Left lobe of liver (tissue), 2 donors: ENCODE results near the gene RXFP2. TPM values are rescaled to one million over a fixed set of nuclear protein-coding genes. Genes with fewer than 3 reads are reported as not detected.

Source experiments
- ATAC-seq: fragments of 200-7000 bp; cut with Tn5 transposase; one replicate; pipeline ENCODE4 v1.9.1; 2020; ENCODE audit warnings: mild to moderate bottlenecking, moderate library complexity
- DNase-seq: peaks from one replicate; pipeline ENCODE4 v3.0.0-alpha.2; 2020; ENCODE audit warnings: low spot score
- total RNA-seq: library from RNA; stranded (reverse); gene quantifications from one replicate; pipeline ENCODE4 v1.2.1, GENCODE V29; 2021
- donor health status: DM: no; HTN: no; CAD: no; lungs with moderate emphysema.
- donor health status: DM: no; HTN: yes; CAD: no.

RXFP2 gene, protein sequence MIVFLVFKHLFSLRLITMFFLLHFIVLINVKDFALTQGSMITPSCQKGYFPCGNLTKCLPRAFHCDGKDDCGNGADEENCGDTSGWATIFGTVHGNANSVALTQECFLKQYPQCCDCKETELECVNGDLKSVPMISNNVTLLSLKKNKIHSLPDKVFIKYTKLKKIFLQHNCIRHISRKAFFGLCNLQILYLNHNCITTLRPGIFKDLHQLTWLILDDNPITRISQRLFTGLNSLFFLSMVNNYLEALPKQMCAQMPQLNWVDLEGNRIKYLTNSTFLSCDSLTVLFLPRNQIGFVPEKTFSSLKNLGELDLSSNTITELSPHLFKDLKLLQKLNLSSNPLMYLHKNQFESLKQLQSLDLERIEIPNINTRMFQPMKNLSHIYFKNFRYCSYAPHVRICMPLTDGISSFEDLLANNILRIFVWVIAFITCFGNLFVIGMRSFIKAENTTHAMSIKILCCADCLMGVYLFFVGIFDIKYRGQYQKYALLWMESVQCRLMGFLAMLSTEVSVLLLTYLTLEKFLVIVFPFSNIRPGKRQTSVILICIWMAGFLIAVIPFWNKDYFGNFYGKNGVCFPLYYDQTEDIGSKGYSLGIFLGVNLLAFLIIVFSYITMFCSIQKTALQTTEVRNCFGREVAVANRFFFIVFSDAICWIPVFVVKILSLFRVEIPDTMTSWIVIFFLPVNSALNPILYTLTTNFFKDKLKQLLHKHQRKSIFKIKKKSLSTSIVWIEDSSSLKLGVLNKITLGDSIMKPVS
- total RNA-seq: not detected

DNA sequence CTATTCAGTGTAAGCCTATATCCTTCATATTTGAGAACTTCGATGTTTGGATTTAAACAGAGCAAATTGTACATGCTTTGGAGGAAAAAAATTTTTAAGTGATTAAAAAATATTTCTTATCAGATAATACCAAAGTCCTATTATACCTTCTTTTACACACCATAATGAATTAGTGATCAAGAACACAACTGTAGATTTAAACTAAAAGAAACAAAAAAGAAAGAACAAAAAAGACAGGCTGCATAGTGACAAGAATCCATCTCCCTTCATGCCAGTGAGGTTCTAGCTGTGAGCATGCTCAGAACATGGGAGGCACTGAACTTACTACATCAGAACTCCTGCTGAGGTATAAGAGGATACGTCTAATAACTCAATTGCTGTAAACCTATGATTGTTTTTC is at the start of gene RXFP2:
RXFP2 (plus strand) TSS at position 301 of the 400 bp plus-strand sequence; CDS start at position 388, 87 bp downstream.
- DNase-seq: no peak
- ATAC-seq: no peak

DNA sequence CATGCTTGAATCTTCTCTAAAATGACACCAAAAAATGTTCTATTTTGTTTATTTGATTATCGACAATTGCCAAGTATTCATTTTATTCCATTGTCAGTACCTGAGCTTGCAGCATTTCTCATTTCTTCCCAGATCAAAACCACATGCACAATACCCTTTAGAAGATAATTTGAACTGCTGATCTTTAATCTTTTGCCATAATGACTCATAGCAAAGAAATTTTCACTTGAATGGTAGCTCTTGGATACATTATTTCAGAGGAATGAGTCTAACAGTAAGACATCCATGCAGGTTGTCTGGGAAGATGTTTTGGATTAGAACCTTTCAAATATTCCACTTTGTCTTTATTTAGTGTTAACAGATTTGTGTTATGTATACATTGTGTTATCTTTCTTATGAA is 42.0 kb upstream of the RXFP2 start:
- DNase-seq: no peak
- no peak for ATAC-seq

DNA sequence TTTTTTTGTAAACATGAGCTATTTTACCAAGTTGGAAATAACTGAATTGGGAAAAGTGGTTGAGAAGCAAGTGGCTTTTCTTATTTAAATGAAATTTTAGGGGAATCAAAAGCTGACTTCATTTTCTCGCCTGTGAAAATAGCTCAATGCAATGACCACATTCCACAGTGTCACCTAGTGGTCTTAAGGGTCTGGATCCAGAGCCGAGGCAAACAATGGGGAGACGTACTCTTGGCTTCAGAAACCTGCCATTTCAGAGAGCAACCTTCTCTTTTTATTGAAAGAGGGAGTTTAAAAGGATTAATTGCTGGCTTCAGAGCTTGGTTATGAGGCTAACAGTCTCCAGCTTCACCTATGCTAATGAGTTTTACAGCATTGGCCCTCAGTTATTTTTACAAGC is 39.7 kb upstream of the RXFP2 start:
- ATAC-seq: no peak
- DNase-seq: no peak

DNA sequence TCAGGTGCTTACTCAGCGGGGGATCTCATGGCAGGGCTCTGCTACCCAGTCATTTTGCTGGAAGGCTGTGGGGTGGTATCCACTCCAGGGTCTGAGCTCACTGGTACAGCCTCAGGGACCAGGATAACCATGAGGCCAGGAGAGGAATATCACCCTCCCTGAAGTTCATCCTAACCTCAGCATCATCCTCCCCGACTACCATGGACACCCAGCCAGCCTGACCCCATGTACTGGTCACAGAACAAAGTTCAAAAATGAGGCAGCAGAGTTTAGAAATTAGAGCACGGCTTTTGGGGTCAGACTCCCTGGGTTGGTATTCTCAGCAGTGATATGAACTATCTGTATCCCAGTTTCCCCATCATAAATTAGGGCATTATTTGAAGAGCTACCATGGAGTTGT is 35.5 kb upstream of the RXFP2 start:
- DNase-seq: peak; percentile 56
- ATAC-seq: peak; percentile 71

DNA sequence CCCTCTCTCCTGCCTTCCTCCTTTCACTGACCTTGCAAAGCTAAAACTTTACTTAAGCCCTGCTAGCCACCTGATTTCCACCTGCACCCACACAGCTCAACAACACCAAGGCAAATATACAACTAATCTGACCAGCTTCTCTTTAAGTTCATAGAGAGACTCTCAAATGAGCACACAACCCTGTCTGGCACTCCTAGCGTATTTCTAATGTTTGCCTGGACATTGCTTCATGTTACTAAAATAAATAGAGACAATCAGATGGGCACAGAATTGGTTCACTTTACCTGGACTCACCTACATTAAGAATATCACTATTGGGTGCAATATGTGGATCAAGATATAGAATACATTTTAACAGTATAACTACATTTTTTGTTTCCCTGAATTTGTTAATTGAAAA is 33.2 kb upstream of the RXFP2 start:
- peak; percentile 94 for ATAC-seq

DNA sequence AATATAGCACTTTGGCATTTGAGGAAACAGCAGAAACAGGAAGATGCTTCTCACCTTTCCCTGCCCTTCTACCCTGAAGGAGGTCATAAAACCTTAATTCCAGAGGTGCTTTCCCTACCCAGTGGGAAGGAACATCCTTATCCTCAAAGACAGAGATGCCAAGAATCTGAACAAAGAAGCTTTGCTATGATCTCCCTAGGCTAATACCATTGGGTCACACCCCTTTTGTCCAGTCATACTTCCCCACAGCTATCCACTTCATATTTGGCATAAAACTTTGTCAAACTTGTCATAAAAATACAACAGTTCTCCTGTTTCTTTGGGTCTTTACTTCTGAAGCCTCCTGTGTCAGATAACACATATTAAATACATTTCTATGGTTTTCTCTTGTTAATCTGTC is 21.7 kb upstream of the RXFP2 start:
- ATAC-seq (no peak), DNase-seq (no peak)

More for the DNA sequence above, 33.2 kb upstream of the RXFP2 start:
- DNase-seq: peak; percentile 52

DNA sequence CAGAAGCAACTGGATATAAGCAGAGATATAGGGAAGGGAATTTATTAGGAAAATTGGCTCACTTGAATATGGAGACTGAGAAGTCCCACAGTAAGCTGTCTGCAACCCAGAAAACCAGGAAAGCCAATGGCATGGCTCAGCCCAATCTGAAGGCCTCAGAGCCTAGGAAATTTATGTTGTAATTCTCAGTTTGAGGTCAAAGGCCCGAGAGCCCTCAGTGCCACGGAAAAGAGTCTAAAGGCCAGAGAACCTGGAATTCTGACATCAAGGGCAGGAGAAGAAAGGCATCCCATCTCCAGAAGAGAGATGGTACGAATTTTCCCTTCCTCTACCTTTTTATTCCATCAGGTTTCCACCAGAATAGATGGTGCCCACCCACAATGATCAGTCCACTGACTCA is 20.1 kb upstream of the RXFP2 start:
- ATAC-seq (peak; percentile 99), DNase-seq (peak; percentile 60)

DNA sequence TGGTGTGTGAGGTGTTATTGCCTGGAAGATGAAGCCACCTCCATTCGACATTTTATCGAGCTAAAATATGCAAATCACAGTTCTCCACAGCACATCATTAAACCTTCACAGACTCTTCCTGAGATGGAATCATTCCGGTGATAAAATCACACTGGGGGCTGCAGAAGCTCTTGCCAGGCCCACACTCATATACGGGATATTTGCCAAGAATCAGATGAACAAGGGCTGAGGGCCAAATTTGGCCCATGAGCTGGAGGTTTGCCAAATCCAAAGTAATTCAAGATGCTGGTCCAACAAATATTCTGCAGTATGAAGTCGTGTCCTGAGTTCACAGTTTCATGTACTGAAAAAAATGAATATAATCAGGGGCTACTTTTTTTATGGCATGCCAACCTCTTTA is 16.7 kb upstream of the RXFP2 start:
- no peak for DNase-seq
- ATAC-seq: no peak

DNA sequence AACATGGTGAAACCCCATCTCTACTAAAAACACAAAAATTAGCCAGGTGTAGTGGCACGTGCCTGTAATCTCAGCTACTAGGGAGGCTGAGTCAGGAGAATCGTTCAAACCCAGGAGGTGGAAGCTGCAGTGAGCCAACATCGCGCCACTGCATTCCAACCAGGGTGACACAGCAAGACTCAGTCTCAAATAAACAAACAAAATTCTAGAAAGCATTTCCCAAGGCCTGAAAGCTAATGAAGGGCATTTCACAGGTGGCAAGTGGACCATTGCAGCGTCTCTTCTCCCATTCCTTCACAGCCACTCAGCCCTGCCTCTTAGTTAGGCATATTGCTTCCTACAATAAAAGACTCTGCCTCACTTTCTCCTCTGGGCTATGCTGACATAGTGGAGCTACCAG is 13.5 kb upstream of the RXFP2 start:
- ATAC-seq (no peak), DNase-seq (no peak)

DNA sequence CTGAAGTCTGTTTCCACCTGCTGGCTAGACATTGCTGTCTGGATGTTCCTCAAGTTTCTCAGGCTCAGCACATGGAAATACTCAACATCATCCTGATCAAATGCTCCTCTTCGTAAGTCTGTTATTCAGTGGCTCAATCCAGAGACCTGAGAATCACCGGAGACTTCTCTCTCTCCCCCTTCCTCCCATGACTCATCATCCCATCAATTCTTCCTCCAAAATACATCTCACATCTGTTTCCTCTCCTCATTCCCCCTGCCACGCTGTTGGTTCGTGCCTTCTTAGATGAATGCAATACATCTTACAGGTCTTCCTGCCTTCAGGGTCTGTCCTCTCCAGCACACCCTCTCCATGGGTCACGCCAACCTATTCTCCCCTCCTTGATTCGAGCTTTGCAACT is 7.4 kb upstream of the RXFP2 start:
- DNase-seq (no peak), ATAC-seq (no peak)

DNA sequence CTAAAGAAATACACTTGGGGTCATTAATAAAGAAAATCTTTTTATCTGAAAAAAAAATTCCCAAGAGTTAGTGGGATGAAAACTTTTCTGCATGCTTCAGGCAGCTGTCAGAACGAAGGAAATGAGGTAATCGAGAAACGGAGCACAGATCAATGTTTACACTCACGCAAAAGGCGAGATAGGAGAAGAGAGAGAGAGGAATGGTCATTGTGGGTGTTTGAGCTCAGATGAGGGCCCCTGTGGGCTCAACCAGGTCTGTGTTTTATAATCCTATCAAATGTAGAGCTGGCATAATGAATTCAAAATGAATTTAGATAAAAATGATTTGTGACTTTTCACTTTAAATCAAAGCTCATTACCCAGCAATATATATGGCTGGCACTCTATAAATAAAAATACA is 6.3 kb upstream of the RXFP2 start:
- peak; percentile 29 for ATAC-seq

DNA sequence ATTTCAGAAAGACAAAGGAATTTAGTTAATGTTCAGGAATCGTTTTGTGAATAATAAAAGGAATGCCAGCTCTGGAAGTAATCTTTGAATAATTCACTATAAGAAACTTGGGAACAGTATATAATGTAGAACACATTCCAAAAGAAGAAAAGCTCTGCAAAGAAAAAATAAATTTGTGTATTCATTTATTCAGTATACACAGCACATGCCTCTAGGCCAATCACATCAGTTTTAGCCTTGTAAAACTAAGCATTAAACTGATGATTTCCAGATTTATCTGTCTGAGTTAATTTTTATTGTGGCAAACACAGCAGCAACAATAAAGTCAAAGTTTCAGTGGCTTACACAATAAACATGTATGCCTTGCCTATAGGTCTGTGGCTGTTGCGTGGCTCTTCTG is 5.7 kb upstream of the RXFP2 start:
- DNase-seq (no peak), ATAC-seq (no peak)

More for the DNA sequence above, 6.3 kb upstream of the RXFP2 start:
- no peak for DNase-seq

DNA sequence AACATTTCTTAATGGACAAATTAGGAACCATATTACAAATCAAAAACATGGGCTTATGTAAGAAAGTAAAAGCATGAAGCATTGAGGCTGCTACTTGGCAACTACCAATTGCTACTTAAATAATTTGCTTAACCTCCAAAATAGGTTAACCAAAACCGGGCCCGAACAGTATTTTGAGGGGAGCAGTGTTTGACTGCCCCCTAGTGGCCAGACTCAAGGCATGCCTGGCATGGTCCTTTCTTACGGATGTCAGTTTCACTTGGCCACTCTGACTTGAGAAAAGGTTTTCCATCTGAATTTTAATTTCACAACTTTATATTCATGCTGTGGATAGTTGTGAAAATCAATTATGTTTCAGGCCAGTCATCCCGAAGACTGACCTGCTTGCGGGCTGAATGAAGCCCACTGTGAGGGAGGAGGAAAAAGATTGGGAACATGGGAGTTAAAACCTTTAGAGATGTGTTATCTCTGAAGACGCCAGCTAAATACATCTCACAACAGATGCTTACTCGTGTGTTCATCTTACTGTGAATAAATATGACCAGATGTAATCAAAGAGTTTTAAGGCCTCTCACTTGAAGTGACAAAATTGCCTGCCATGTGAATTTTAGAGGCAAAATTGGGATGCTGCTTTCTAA is 2.9 kb downstream of the RXFP2 start:
- peak; percentile 60 for DNase-seq

DNA sequence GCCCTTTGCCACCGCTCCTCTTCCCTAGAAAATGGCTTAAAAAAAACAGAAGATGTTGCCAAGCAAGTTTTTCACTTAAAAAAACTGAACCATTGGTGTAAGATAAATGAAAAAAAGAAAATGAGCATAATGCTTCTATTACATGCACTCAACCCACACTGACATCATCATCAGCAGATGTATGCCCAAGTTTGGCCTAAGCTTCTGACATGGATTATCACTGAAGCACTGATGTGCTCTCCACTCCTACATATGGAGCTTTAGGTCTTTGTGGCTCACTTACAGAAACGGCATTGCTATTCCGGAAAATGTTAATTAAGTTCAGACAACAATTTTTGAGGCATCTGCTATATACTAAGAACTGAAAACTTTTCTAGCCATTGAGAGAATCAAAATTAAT is 8.0 kb downstream of the RXFP2 start:
- ATAC-seq: no peak
- no peak for DNase-seq

More for the DNA sequence above, 2.9 kb downstream of the RXFP2 start:
- peak; percentile 98 for ATAC-seq

DNA sequence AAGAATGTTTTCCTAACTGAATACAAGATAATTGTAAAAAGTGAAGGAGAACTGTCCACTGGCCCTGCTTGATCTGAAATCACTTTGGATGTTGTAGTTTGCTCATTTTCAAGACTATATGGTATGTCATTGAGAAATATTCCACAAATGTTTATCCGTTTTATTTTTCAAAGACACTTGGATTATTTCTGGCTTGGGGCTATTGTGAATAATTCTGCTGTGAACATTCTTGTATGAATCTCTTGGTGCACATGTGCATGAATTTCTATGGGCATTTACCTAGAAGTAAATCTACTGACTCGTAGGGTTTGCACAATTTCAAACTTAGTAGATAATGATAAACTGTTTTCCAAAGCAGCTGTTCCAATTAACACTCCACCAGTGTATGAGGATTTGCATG is 8.6 kb downstream of the RXFP2 start:
- DNase-seq (no peak), ATAC-seq (no peak)

DNA sequence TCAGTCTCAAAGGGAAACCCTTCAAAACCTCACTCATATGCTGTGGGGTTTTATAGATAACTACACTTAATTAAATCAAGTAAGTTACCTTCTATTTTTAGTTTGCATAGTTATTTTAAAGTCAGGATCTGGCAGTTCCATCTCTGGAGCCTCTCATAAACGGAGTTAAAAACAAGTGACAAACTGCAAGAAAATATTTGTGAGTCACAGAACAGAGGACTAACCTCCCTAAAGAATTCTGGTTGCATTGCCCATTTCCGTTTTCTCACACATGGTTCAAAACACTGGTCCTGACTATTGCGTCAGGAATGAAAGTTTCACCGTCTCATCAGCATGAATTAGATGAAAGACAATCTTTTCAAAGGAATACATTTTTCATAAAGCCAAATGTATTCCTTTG is 10.6 kb downstream of the RXFP2 start:
- DNase-seq (no peak), ATAC-seq (no peak)

DNA sequence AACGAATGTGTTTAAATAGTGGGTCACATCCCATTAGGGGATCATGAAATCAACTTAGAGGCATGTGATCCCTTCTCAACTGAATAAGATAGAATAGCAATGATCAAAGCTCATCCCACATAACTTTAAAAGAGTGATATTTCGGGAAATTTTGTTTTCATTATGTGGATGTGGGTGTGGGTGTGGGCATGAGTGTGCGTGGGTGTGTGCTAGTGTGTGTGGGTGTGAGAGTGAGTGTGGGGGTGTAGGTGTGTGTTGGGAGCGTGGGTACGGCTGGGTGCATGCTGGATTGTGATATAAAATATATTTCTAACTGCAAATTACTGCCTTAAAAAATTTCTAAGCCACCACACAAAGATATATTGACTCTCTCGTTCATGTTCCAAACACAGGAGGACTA is 15.9 kb downstream of the RXFP2 start:
- DNase-seq (no peak), ATAC-seq (no peak)

DNA sequence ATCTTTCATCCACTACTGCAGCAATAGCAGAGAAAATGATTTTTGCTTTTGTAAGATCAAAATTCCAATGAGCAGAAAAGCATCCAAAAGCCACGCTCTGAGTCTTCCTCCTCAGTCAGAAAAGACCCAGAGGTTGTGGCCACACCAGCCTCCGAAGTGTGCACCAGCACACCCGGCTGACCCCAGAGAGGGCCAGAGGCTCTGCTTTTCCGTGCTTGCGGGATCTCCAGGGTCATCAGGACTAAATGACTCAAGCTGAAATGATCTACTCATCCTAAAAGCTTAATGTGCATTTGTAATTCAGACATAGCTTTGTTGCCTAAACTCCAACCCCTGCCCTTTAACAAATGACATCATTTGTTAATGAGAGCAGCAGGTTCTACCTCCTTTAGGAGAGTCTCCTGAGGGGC is 16.5 kb downstream of the RXFP2 start:
- ATAC-seq: no peak
- DNase-seq: no peak

DNA sequence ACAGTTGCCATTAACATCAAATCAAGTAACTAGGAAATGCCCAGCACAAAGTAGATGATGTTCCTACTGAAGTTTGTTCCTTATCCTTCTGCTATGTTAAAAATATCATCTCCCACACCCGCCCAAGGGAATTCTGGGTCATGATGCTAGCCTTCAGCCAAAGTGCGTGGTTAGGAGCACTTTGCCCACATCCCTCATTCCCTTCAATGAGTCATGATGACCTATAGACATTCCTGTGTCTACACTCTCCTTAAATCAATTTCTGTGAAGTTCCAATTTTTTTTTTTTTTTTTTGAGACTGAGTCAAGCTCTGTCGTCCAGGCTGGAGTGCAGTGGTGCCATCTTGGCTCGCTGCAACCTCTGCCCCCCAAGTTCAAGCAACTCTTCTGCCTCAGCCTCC is 17.0 kb downstream of the RXFP2 start:
- DNase-seq (no peak), ATAC-seq (no peak)

DNA sequence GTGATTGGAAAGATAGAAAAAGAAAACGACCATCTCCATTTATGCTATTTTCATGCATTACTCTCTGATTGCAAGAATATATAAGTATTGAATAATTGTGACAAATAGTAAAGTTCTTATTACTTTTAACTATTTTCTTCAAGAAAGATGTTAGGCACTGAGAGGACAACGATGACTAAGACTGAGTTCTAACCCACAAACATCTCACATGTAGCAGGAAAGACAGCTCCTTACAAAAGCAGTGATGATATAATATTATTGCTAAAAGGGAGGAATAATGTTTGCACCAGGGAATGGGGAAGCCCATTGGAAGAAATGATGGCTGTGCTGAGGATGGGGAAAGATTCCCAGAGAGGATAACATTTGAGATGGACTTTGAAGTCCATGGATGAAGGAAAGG is 22.6 kb downstream of the RXFP2 start:
- DNase-seq (no peak), ATAC-seq (no peak)

DNA sequence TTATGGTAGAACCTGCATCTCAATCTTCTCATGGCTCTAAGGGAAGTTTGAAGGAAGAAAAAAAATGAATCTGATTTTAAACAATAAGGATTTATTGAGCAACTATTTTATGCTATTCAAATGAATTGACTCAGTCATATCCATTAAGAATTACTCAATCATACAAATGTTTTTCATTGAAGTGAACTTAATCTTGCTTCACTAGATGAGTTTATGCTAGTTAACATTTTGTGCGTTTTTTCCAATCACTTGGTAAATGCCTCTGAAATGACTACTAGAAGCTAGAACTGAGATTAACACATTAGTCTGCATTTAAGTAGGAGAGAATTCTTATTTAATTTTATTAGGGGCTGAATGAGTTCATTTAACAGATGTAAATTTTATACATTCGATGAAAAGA is 25.2 kb downstream of the RXFP2 start:
- ATAC-seq (no peak), DNase-seq (no peak)
